Measurements from ENCODE around the gene UNC5C.

- TF ChIP-seq, protein P1, sequence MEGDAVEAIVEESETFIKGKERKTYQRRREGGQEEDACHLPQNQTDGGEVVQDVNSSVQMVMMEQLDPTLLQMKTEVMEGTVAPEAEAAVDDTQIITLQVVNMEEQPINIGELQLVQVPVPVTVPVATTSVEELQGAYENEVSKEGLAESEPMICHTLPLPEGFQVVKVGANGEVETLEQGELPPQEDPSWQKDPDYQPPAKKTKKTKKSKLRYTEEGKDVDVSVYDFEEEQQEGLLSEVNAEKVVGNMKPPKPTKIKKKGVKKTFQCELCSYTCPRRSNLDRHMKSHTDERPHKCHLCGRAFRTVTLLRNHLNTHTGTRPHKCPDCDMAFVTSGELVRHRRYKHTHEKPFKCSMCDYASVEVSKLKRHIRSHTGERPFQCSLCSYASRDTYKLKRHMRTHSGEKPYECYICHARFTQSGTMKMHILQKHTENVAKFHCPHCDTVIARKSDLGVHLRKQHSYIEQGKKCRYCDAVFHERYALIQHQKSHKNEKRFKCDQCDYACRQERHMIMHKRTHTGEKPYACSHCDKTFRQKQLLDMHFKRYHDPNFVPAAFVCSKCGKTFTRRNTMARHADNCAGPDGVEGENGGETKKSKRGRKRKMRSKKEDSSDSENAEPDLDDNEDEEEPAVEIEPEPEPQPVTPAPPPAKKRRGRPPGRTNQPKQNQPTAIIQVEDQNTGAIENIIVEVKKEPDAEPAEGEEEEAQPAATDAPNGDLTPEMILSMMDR (IDR thresholded peaks at IDR 0.05) = no peak
- no peak for TF ChIP-seq POLR2AphosphoS5 (IDR thresholded peaks at IDR 0.05; ENCODE audit: insufficient read depth in 1 of 2, low read depth in 1 of 2)
Measured at GRCh38 chr4:95358421-95358820, 190.4 kb downstream of the UNC5C start.

Data from vagina (tissue), 2 donors.